GM19467 (cell line): ENCODE data around the gene ACKR1.

Experiments used
- ATAC-seq: cut with Tn5 transposase; IDR thresholded peaks from one replicate; pipeline ENCODE4 v1.9.1; 2021; ENCODE audit warnings: mild to moderate bottlenecking, moderate library complexity; ENCODE audit not compliant: unreplicated experiment

Gene ACKR1, protein sequence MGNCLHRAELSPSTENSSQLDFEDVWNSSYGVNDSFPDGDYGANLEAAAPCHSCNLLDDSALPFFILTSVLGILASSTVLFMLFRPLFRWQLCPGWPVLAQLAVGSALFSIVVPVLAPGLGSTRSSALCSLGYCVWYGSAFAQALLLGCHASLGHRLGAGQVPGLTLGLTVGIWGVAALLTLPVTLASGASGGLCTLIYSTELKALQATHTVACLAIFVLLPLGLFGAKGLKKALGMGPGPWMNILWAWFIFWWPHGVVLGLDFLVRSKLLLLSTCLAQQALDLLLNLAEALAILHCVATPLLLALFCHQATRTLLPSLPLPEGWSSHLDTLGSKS

DNA sequence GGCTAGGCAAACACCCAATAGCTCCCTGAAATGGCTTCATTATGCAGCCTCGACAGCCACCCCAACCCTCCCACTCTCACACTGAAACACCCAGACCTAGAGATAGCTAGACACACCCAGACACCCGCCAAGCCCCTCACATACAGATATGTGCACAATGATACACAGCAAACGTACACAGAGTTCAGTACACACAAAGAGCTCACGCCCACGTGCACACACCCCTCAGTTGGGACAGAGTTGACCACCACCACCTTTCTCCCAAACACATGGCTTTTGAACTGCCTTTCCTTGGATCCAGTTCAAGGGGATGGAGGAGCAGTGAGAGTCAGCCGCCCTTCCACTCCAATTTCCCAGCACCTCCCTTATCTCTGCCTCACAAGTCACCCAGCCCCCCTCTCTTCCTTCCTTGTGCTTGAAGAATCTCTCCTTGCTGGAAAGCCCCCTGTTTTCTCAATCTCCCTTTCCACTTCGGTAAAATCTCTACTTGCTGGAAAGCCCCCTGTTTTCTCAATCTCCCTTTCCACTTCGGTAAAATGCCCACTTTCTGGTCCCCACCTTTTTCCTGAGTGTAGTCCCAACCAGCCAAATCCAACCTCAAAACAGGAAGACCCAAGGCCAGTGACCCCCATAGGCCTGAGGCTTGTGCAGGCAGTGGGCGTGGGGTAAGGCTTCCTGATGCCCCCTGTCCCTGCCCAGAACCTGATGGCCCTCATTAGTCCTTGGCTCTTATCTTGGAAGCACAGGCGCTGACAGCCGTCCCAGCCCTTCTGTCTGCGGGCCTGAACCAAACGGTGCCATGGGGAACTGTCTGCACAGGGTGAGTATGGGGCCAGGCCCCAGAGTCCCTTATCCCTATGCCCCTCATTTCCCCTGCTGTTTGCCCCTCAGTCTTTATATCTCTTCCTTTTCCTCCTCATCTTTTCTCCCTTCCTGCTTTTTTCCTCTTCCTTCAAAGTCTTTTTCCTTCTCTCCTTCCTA is at the start of gene ACKR1:
ACKR1 (plus strand) TSS at position 715 of the 981 bp plus-strand sequence; CDS start at position 800, 85 bp downstream.
- no peak for ATAC-seq

DNA sequence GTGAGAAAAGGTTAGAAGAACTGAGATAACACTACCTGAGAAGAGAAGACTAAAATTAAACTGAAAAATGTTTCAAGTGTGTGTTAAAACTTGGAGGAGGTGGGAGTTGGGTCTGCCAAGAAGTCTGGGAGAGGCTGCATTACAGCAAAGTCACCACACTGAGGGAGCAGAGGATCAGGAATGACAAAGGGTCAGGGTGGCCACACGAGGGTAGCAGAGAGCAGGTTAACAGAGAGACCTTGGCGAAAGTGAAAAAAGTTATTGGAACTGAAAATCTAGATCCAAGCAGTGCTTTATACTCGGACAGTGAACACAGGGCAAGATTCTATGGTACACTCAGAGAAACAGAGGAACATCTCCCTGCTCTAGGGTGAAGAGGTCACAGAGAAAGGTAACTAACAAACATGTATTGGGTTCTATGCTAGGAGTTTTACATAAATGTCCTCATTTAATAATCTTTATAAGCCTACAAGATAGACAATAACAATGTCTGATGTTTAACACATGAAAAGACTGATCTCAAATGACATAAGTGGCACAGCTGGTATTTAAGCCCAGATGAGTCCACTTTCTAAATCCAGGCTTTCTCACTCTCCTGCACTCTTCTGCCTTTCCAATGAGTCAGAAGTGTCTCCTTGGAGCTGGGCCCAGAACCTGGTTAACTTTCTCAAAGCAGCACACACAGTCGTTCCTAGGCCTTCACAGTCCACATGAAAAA is 43.5 kb upstream of the ACKR1 start:
- peak; percentile 94 for ATAC-seq

DNA sequence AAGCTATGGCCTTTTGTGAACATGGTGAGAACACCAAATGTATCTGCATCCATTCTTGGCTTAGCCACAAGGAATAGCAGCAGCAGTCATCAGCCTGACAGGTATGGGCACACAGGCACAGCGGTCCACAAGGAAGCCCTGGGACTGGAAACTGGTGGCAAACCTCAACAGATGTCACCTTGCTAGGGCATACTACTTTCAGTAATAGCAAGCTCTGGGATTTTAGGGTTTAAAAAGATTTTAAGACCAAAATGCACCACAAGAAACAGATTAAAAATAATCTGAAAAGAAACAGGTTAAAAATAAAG is 43.0 kb upstream of the ACKR1 start:
- no peak for ATAC-seq

DNA sequence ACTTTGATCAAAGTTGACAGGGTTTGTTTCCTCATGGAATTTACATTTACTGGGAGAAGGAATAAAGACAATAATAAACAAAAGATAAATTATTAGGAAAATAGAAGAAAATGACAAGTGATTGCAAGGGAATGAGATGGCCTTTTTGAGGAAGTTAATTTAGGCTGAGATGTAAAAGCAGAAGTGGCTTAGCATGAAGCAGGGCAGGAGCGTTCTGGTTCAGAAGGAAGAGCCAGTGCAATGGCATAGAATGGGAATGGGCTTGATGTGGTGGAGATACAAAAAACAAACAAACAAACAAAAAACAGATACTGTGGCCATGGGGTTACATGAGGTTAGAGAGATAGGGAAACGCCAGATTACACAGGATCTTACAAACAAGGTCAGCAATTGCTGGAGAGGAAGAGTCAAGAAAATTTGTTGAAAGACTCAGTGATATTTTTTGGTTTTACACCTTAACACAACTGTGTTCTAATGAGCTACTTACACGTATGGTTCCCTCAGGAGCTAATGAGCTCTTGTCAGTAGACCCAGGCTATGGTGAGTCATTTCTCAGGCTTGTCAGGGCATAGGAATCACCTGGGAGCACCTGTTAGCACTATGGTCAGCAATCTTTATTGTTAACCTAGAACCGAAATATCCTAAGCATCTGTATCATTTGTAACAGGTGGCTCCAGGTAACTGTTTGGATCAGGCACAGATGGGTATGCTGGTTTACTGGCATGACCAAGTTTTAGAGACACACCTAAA is 42.0 kb upstream of the ACKR1 start:
- ATAC-seq = no peak

DNA sequence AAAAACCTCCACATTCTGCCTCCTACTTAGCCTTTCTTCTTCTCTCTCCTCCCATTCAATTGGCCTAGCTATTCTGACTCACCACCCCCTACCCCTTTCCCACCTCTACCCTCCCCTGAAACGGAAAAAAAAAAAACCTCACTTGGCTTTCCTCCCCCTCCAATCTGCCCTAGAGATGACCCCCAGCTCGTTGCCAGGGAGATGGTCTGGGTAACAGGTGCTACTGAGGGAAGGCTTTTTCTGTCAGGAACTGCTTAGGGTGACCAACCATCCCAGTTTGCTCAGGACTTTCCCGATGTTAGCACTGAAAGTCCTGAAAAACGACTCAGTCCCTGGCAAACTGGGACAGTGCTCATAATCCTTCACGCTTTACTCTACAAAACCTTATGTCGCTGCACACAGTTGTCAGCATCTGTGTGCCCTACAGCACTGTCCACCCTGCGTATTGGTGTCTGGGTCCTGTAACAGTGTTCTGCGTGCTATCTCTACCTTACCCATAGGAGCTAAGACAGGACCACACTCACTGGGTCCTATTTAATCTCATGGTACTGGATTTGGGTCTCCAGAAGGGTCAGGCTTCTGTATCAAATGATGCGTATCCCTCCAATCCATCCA is 41.0 kb upstream of the ACKR1 start:
- ATAC-seq = no peak

DNA sequence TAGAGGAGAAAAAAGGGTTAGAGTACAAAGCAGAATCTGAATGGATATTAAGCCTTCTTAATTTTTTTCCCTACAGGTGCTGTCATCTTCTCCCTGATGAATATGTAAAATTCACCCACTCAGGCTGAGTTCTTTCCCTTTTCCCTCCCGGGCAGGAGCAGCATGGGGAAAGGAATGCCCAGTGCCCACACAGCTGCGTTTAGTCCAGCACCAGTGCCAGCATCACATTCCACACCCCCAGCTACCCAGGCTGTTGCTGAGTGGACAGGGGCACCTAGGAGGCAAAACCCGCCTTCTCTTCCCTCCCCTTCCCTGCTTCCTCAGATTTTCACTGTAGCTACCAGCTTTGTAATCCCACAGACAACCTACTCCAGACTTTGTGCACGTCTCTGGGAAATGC is 36.6 kb upstream of the ACKR1 start:
- no peak for ATAC-seq

DNA sequence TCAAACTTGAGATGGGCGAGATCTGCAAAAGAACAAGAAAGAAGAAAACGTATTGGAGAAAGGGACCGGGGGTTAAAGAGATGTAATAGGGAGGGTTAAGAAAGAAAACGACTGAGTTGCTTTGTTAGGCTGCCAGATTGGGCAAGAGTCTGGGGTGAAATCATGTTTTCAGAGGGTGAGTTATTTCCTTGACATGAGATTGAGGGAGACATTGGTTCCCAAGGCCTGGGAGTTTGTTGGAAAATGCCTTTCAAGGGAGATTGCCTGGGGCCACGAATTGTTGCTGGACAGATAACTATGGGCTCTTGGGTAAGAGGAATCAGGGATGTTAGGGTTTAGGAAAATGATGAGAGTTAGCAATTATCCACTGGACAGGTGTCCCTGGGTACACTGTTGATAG is 34.0 kb upstream of the ACKR1 start:
- no peak for ATAC-seq

DNA sequence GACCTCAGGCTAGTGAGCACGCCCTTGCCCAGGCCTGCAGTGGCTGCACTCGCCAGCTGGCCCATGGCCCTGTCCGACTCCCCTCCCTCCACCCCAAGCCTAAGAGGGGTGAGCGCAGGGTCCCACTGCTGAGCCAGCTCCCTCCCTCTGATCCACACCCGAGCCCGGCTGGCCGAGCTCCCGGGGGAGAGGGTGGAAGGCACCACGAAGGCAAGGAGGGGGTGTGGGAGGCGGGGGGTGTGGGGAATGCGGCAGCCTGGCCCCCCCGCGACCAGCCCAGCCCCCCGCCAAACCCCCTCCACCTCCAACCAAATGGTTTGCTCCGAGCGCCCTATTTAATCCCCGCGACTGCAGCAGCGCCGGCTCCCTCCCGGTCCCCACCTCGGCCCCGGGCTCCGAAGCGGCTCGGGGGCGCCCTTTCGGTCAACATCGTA is 33.4 kb upstream of the ACKR1 start, which contains the start of gene CADM3:
CADM3 (plus strand) TSS at position 362 of the 434 bp plus-strand sequence. CDS start 151 bp downstream, outside the sequence.
- no peak for ATAC-seq

DNA sequence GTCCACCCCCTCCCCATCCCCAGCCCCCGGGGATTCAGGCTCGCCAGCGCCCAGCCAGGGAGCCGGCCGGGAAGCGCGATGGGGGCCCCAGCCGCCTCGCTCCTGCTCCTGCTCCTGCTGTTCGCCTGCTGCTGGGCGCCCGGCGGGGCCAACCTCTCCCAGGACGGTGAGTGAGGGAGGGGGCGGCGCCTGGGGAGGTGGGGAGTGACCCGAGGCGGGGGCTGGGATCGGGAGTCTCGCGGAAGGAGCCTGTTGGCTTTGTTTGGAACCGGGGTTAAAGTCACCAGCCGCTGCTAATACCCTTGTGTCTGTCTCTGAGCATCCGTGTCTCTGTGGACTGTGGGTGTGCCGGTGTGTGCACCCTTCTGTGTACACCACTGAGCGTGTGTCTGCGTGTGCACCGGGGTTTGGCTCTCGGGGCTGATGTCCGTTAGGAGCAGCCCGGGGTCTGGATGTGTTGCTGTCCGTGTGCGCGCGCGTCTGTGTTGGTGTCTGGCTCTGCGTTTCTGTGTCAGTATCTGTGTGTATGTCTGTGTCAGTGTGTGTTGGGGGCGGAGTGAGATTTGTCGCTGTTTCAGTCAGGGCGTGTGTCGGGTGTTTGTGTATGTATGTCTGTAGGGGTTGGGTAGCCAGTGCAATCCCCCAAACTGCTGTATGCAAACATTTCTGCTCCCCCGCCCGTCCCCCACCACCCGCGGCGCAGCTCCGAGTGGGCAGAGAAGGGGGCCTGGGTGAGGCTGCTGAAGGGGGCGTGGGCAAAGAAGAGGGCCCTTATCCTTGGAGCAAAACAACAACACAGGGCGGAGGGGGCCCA is 32.8 kb upstream of the ACKR1 start:
- ATAC-seq = no peak

DNA sequence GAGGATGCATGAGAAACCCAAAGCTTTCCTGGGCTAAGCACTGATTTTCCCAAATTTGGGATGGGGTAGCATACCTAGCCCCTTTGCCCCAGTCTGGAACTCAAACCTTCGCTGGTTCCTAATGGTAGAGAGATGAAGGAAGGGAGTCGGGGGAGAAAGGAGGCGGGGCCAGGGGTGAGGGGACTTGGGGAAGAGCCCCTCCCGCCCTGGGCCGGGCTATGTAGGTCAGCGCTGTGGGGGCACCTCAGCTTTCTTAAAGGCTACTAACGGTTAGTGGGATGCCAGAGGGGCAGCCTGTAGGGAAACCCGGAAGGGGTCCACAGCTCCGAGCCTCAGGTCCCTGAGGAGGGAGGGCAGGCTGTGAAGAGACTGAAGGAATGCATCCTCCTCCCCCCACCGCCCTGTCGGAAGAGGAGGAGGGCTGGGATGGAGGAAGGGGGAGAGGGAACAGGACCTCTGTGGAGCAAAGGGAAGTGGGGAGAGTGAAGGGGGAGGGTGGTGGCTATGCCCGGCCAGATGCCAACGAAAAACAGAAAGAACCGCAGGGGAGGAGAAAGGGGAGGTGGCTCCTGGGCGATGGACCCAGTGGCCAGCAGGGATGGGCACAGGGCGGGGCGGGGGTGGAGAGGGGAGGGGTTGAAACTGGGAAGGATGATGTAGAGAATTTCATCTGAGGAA is 31.9 kb upstream of the ACKR1 start:
- no peak for ATAC-seq

DNA sequence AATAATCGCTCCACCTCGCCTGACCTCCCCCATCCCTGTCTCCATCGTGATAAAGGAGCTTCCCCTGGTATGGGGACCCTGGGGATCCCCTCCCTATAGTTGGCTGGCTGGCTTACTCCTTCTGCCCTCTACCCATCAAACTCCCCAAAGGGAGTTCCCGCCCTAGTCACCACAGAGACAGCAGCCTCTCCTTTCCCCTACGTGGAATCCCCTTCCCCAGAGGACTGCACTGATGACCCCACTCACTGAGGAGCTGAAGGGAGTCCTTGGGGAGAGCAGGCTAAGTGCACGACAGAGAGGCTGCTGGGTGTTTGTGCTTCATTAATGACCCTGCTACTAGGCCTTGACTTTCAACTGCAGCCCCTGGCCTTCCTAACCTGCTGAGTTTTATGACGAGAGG is 31.4 kb upstream of the ACKR1 start:
- no peak for ATAC-seq

DNA sequence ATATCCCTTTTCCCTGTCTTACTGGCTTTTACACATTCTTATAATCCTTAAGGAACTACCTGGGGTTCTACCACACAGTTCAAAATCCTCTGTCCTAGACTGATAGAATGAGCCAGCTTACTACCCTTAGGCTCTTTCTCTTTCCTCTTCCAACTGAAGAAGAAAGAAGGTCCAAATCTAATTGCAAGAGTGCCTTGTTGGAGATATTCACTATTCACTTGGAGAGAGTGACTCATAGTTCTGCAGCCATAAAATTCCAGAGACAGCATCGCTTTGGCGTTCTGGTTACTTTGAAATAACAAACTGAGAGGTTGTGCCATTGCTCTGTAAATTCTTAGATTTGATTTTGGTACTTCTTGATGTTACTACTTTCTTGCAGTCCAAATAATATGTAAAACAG is 29.1 kb upstream of the ACKR1 start:
- no peak for ATAC-seq

DNA sequence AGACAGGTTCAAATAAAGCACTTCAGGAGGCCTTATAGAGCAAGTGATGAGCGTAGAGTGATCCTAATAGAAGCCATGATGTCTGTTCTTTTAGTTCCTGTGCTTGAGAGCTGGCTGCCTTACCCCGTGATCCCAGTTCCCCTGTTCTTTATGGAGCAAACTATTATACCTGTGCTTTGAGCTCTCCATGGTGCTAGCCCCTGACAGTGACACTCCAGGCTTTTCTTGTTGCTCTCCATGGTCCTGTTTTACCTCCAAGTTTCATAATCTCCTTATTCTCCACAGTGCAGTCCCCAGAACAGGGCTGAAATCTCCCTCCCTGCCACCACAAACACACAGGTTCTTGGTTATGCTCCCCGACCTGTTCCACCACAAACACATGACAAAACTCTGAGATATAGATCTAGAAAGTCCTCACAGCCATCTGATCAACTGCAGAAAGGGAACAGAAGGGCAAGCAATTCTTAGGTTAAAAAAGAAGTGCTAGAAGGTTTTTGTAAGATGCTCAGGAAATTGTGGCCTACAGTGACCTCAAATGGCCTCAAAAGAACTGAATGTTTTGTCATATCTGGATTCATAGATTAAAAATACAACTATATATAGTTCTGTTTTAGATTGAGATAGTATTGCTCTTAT is 27.3 kb upstream of the ACKR1 start:
- no peak for ATAC-seq

DNA sequence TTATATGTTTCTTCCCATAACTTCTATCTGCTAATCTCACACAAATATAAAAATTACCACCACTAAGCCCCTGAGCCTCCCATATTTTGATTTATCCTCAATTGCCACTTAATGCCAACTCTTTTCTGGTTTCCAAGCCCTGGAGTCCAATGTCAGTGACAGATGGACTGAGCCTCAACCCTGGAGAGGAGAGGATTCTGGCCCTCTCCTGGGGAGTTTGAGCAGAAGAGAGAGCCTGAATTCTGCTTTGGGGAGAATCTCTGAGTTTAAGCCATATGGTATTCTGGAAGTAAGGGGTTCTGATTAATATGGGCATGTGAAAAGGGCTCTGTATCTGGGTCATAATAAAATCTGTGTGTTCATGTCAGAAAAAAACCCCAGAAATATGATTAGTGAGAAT is 24.8 kb upstream of the ACKR1 start:
- no peak for ATAC-seq

DNA sequence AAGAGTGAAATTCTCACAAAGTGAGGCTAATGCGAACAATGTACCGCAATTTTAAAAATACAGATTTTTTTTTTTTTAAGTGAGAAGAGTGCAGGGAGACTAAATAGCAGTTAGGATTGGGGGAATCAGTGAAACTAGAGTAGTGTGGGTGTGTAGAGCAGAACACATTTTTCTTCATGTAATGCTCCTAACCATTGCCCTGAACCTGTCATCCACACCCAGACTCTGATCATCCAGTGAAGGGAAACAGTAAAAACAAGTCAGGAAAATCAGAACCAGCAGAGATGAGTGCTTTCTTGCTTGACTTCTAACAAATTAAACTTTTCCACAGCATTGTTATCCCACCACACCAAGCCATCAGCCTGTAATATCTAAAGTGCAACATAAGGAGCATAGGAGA is 24.2 kb upstream of the ACKR1 start:
- no peak for ATAC-seq

DNA sequence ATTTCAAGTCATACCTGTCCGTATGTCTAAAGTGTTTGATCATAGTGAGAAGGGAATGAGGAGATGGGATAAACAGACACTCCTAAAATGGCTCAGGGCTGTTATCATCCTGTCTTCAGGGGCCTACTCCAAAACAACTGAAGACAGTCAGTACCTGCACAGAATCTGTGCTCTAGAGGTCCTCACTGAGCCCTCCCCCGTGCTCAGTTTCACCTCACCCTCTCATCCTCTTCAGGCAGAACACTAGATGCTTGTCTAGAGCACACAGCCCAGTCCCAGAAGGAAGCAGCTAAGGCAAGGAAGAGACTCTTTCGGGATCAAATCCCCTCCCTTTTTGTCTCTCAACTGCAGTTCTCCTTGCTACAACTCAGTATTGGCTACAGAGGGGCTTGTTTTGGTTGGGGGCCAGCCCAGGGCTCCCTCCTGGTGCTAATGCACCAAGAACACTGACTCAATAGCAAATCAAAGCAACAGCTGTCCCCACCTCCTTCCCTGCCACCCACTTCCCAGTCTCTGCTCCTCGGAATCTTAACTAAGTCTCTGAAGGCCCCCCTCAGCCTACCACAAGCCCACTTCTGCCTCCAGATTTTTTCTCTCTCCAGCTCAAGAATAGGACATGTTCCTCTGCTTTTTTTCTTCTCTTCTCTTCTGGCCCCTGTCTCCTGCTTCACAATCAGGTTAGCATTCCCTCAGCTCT is 23.2 kb upstream of the ACKR1 start:
- ATAC-seq = no peak

DNA sequence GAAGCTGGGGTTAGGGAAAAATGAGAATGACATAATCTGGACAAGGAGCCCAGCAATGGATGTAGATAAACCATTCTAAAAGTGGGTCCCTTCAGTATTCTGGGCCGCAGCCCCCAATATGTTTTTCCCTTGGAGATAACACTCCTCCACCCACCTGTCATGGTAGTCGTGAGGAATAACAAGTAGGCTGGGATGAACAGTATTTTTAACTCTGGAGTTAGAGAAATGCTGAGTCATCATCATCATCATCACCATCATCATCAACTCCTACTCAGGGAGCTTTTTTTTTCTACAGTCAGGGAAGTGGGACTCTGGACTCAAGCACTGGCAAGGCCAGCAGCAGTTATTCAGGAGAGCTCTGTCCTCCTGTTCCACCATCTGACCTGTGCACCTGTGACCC is 20.5 kb upstream of the ACKR1 start:
- no peak for ATAC-seq

DNA sequence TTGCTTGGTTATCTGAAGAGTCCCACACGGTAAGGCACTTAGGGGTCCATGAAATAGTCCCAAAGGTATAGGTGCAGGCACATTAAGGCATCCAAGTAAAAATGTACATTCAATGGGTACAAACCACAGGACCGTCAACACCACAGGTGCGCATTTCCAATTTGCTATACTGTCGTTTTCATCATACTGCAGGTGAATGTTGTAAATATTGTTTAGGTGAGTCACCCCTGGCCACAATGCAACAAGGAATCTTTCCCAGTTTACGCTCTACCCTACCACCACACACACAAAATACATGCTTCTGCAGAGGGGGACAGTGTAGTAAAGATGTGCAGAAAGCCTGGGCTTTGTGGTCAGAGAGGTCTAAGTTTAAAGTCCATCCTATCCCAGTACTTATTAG is 19.6 kb upstream of the ACKR1 start:
- no peak for ATAC-seq
